Measurements from ENCODE around the gene MICU1. TPM values are rescaled to one million over a fixed set of nuclear protein-coding genes. Genes with fewer than 3 reads are reported as not detected.

Gene MICU1
- total RNA-seq, 1 experiment from 2014 or later = 36.0 TPM

DNA sequence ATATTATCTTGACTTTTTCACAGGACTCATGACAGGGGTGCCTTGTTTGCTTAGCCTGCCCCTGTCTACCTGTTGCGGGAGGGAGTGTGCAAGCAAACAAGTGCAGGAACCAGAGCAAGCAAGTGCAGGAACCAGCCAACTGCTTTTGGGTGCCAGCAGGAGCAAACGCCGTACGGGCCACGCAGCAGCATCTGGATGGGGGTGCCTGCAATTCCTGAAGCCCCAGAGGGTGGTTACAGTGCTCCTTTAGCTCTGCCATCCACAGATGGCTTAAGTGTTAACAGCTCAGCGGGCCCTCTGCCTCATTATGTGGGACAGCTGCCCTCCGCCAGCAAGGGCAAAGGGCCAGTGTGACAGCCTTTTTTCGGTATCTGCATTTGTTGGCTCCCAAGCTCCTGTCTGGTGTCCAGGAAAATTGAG, 83.5 kb downstream of the MICU1 start (continued):
- TF ChIP-seq, protein P1, sequence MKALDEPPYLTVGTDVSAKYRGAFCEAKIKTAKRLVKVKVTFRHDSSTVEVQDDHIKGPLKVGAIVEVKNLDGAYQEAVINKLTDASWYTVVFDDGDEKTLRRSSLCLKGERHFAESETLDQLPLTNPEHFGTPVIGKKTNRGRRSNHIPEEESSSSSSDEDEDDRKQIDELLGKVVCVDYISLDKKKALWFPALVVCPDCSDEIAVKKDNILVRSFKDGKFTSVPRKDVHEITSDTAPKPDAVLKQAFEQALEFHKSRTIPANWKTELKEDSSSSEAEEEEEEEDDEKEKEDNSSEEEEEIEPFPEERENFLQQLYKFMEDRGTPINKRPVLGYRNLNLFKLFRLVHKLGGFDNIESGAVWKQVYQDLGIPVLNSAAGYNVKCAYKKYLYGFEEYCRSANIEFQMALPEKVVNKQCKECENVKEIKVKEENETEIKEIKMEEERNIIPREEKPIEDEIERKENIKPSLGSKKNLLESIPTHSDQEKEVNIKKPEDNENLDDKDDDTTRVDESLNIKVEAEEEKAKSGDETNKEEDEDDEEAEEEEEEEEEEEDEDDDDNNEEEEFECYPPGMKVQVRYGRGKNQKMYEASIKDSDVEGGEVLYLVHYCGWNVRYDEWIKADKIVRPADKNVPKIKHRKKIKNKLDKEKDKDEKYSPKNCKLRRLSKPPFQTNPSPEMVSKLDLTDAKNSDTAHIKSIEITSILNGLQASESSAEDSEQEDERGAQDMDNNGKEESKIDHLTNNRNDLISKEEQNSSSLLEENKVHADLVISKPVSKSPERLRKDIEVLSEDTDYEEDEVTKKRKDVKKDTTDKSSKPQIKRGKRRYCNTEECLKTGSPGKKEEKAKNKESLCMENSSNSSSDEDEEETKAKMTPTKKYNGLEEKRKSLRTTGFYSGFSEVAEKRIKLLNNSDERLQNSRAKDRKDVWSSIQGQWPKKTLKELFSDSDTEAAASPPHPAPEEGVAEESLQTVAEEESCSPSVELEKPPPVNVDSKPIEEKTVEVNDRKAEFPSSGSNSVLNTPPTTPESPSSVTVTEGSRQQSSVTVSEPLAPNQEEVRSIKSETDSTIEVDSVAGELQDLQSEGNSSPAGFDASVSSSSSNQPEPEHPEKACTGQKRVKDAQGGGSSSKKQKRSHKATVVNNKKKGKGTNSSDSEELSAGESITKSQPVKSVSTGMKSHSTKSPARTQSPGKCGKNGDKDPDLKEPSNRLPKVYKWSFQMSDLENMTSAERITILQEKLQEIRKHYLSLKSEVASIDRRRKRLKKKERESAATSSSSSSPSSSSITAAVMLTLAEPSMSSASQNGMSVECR (CRISPR knock-in tag; IDR thresholded peaks at IDR 0.05; ENCODE audit: borderline replicate concordance) = no peak
- TF ChIP-seq, protein P2, sequence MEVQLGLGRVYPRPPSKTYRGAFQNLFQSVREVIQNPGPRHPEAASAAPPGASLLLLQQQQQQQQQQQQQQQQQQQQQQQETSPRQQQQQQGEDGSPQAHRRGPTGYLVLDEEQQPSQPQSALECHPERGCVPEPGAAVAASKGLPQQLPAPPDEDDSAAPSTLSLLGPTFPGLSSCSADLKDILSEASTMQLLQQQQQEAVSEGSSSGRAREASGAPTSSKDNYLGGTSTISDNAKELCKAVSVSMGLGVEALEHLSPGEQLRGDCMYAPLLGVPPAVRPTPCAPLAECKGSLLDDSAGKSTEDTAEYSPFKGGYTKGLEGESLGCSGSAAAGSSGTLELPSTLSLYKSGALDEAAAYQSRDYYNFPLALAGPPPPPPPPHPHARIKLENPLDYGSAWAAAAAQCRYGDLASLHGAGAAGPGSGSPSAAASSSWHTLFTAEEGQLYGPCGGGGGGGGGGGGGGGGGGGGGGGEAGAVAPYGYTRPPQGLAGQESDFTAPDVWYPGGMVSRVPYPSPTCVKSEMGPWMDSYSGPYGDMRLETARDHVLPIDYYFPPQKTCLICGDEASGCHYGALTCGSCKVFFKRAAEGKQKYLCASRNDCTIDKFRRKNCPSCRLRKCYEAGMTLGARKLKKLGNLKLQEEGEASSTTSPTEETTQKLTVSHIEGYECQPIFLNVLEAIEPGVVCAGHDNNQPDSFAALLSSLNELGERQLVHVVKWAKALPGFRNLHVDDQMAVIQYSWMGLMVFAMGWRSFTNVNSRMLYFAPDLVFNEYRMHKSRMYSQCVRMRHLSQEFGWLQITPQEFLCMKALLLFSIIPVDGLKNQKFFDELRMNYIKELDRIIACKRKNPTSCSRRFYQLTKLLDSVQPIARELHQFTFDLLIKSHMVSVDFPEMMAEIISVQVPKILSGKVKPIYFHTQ (CRISPR knock-in tag; IDR thresholded peaks at IDR 0.05) = no peak
- TF ChIP-seq GABPB1 (CRISPR knock-in tag; IDR thresholded peaks at IDR 0.05) (no peak), TEAD4 (CRISPR knock-in tag; IDR thresholded peaks at IDR 0.05) (no peak), GRHL2 (CRISPR knock-in tag; IDR thresholded peaks at IDR 0.05; ENCODE audit: insufficient replicate concordance, severe bottlenecking) (no peak), FOXP1 (CRISPR knock-in tag; IDR thresholded peaks at IDR 0.05; ENCODE audit: borderline replicate concordance) (no peak), SOX15 (CRISPR knock-in tag; IDR thresholded peaks at IDR 0.05) (no peak), KAT7 (CRISPR knock-in tag; IDR thresholded peaks at IDR 0.05; ENCODE audit: borderline replicate concordance) (no peak), CREM (CRISPR knock-in tag; IDR thresholded peaks at IDR 0.05) (no peak), PRRX2 (CRISPR knock-in tag; IDR thresholded peaks at IDR 0.05) (no peak)
- TF ChIP-seq, protein P3, sequence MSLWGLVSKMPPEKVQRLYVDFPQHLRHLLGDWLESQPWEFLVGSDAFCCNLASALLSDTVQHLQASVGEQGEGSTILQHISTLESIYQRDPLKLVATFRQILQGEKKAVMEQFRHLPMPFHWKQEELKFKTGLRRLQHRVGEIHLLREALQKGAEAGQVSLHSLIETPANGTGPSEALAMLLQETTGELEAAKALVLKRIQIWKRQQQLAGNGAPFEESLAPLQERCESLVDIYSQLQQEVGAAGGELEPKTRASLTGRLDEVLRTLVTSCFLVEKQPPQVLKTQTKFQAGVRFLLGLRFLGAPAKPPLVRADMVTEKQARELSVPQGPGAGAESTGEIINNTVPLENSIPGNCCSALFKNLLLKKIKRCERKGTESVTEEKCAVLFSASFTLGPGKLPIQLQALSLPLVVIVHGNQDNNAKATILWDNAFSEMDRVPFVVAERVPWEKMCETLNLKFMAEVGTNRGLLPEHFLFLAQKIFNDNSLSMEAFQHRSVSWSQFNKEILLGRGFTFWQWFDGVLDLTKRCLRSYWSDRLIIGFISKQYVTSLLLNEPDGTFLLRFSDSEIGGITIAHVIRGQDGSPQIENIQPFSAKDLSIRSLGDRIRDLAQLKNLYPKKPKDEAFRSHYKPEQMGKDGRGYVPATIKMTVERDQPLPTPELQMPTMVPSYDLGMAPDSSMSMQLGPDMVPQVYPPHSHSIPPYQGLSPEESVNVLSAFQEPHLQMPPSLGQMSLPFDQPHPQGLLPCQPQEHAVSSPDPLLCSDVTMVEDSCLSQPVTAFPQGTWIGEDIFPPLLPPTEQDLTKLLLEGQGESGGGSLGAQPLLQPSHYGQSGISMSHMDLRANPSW (CRISPR knock-in tag; conservative IDR thresholded peaks at IDR 0.05; ENCODE audit: low read depth) = no peak

DNA sequence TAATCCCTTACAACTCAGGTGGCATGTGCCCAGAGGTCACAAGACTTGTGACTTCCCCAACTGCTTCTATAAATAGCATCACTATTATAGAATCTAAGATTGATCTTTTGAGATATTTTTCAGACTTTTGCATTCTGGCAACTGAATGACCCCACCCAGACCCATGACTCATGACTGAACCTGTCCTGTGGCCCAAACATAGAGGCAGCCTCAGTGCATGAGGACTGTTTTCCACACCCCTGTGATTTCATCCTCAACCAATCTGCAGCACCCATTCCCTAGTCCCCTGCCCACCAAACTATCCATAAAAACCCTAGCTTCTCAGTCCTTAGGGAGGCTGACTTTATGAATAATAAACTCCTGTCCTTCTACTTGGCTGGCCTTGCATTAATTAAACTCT, 84.5 kb downstream of the MICU1 start:
- no peak for DNase-seq (ENCODE audit: low spot score)
- Mint-ChIP-seq H3K27me3 (ENCODE audit: low read depth) (no peaks in the 10 kb centered on the region), H3K4me3 (no peak overlapping the region), H3K4me1 (peaks cover 20% of the 10 kb centered on the region), H3K9me3 (peaks cover 18% of the 10 kb centered on the region), H3K27ac (no peak overlapping the region), H3K36me3 (peaks cover 35% of the 10 kb centered on the region)
- ATAC-seq = no peak
- no peak for TF ChIP-seq OVOL2 (CRISPR knock-in tag; IDR thresholded peaks at IDR 0.05; ENCODE audit: borderline replicate concordance)
- TF ChIP-seq, protein P4, sequence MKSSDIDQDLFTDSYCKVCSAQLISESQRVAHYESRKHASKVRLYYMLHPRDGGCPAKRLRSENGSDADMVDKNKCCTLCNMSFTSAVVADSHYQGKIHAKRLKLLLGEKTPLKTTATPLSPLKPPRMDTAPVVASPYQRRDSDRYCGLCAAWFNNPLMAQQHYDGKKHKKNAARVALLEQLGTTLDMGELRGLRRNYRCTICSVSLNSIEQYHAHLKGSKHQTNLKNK (CRISPR knock-in tag; IDR thresholded peaks at IDR 0.05) = no peak
- TF ChIP-seq ZNF138 (CRISPR knock-in tag; conservative IDR thresholded peaks at IDR 0.05) = no peak
- no peak for TF ChIP-seq CBFB (CRISPR knock-in tag; IDR thresholded peaks at IDR 0.05; ENCODE audit: low read depth)
- TF ChIP-seq, protein P5, sequence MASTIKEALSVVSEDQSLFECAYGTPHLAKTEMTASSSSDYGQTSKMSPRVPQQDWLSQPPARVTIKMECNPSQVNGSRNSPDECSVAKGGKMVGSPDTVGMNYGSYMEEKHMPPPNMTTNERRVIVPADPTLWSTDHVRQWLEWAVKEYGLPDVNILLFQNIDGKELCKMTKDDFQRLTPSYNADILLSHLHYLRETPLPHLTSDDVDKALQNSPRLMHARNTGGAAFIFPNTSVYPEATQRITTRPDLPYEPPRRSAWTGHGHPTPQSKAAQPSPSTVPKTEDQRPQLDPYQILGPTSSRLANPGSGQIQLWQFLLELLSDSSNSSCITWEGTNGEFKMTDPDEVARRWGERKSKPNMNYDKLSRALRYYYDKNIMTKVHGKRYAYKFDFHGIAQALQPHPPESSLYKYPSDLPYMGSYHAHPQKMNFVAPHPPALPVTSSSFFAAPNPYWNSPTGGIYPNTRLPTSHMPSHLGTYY (CRISPR knock-in tag; IDR thresholded peaks at IDR 0.05) = no peak
- ChIA-PET CTCF (no interaction called here), POLR2A (no interaction called here)
